Measurements from ENCODE around the gene SLC35G1.
A peak's percentile ranks its signal among the peaks of the same experiment; 100 is the strongest.

The SLC35G1 gene

DNA sequence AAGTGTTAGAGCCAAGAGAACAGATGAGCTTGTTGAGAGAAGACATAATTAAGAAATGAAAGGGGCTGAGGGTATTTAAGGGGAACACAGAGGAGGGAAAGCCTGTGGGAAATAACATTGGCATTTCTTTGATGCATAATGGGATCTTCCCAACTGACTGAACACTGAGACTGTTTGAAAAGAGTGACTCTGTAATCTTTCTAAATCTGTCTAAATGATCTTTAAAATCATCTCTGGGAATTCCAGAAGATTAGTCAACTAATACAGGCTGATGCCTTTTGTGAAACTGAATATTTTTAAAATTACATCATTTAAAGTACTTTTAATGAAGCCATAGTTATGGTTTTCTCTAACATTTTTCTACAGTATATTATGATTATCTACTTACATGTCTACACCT, 17.4 kb upstream of the SLC35G1 start:
- no peak for DNase-seq (ENCODE audit: low spot score)

DNA sequence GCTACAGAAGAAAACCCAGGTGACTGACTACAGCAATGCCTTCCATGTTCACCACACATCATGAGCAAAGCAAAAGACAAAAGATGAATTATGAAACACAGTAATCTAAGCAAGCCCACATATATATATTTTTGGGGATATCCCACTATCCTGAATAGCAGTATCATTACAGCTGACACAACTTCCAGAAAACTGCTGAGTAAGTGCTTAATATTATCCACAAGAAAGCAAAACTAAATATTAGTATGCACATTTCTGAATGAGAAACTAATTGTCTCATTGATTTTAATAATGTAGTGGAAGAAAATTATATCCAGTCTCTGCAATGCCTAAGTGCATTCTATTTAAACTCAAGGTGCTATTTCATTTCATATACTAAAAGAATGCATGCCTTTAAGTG, 14.5 kb upstream of the SLC35G1 start:
- DNase-seq (ENCODE audit: low spot score) = no peak

DNA sequence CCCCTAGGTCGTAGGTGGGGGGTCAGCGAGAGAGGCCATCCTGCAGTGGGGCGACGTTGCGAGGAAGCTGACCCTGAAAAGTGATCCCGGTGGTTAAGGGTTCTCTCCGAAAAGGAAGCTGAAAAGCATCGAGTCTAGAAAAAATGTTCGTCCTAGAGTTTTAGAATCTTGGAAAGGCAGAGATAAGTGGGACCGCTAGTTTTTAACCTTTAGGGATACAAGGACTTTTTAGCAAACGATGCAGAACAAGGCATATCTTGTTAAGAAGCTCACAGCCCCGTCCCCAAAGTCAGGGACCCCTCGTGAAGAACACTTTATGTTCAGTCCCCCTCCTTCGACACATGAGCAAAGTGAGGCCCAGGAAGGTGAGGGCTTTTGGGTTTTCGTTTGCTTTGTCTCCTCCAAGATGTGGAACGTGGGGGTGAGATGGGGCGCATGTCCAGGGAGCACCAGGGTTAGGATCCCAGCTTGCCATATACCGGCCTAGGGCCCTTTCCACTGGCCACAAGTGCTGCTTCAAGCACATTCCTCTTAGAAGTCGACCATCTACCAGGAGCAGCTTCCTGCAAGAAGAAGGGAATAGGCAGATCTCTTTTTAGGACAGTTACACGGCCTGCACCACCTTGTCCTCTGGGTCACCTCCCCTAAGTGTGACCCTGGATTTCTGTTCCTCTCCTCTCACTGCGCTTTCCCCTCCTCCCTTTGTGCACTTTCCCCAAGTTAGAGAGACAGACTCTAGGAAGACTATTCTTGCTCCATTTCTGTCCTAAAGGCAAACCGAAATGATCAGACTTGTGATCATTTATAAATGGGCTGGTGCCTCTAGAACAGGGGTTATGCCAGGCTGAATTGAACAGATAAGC, 969 bp downstream of the SLC35G1 start:
- no peak for DNase-seq (ENCODE audit: low spot score)

DNA sequence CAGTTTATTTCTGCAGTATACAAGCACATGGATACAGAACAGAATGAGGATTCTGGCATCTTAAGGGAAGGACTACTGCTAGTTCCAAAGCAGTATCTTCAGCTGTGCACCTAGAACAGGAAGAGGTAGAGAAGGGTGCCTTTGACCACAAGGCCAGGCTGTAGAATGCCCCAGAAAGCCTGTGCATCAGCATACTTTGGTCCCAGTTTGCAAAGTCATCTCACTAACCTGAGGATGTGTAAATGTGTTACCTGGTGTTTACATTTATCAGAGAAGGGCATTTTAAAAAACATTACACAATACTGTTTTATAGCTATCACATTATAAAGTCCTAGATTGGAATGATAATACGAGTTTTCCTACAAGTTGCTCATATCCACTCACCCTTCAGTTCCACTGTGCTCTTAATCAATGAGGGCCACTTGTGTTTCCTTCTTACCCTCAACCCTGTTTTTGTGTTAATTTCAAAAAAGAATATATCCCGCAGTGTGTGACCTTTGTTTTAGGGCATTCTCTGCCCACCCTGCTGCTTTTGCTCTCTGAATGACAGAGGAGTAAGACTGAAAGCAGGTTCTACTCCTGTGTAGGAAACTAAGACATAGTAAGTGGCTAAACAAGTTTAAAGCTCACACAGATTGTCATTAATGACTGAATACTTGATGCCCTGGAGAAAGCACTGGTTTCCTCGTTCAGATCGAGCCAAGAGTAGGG, 3.4 kb downstream of the SLC35G1 start:
- DNase-seq (ENCODE audit: low spot score) = no peak

DNA sequence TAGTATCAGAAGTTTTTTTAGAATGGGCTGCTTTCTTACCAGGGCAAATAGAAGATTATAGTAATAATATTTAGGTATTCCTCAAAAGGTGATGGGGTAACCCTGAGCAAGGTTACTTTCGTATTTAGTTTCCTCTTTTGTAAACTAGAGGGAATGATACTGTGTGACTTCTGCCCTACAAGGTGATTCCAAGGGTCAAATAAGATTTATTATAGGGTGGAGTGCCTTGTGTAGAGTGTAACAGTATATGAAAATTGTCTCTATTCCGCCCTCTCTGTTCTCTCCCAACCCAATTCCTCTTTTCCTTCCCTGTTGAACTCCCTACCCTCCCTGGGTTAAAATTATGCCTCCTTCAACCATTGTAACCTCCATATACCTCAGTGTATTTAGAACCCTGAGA, 5.3 kb downstream of the SLC35G1 start:
- no peak for DNase-seq (ENCODE audit: low spot score)

- DNase-seq (ENCODE audit: low spot score) = no peak
Measured at GRCh38 chr10:93903051-93903450, 9.3 kb downstream of the SLC35G1 start.

DNA sequence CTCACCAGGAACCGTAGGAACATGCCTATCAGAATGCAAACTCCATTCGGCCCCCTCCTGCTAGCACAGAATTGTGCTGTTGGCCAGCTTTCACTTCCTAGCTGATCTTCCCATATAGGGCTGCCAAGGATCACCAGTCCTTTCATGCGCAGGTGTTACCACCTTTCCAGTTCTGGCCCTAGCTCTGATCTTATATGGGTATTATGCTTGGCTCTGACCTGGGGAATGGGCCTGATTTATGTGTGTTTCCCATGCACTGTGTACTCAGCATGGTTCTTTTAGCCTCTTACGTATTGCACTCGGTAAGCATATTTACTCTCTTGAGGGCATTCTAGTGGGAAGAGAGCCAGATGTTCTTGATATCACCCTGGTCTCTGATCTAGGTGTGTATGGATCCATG, 11.1 kb downstream of the SLC35G1 start:
- no peak for DNase-seq (ENCODE audit: low spot score)

DNA sequence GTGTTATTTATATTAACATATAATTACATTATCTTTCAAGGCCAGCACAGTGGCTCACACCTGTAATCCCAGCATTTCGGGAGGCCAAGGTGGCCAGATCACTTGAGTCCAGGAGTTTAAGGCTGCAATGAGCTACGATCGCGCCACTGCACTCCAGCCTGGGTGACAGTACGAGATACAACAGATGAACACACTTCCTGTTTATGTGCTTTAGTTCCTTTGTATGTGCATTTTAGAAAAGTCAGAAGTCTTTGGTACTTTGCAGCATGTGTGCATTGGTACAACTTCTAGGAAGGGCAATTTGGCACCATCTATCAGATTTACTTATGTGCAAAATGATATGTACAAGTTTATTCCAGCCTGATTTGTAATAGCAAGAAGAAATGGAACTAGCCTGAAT, 13.3 kb downstream of the SLC35G1 start:
- DNase-seq (ENCODE audit: low spot score) = no peak

DNA sequence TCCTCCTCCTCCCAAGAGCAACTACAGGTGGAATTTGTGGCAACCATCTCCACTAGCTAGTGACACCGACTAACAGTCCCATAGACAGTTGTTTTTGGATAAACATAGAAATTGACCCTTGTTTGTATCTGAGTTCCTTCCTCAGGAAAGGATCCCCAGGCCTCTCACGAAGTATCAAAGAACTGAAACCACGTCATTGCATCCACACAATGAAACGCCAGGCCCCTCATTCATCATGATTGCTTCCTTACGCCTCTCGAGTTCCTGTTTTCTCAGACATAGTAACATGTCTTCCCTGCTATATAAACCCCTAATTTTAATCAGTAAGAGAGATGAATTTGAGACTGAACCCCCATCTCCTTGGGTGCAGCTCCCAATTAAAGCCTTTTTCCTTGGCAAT, 18.1 kb downstream of the SLC35G1 start:
- DNase-seq (ENCODE audit: low spot score) = no peak

DNA sequence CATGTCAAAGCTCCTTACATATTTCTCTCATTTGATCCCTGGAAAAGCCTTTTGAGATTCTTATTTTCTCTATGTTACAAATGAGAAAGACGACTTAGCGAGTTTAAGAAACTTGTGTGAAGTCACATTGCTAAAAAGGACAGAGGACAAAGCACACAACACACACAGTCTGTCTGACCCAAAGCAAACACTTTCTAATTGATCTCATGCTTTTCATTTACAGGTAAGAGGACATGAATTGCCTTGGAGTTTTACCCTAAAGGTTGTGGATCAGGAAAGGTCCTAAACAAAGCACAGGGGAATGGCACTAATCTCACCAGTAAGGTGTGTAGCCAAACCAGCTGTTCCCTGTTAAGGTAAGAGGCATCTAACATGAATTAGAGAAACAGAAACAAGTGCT, 18.7 kb downstream of the SLC35G1 start:
- DNase-seq (ENCODE audit: low spot score) = no peak

DNA sequence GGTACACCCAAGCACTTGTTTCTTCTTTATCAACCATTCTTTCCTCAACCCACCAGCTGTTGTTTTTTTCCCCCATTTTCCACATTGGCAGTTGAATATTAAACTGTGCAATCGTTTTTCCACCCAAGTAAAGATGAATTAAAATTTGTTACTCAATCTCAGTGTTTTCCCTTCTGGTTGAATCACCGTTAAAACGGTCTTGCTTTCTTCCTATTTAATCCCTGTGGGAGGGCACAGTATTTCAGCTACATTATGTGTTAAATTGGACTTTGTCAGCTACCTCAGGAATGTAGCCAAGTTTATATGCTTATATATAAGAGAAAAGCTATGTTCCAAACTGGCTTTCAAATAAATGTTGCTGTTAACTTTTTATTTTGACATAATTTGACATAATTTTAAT, 19.9 kb downstream of the SLC35G1 start:
- no peak for DNase-seq (ENCODE audit: low spot score)

DNA sequence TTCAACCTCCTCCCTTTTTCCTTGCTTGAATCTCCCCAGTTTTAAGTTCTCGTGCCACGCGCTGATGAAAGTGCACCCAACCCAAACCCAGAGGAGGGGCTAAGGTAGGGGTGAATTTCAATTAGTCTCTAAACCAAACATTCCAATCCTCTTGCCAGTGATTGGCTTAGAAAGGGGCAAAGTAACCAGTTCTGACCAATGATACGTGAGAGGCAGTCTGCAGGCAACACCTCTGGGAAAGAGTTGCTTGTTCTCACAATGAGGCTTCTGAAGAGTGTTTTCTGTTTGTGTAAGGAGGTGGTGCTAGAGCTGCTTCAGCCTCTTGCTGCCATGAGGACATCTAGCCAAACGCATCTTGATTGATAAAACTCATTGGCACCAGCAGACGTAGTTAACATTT, 21.8 kb downstream of the SLC35G1 start:
- no peak for DNase-seq (ENCODE audit: low spot score)

DNA sequence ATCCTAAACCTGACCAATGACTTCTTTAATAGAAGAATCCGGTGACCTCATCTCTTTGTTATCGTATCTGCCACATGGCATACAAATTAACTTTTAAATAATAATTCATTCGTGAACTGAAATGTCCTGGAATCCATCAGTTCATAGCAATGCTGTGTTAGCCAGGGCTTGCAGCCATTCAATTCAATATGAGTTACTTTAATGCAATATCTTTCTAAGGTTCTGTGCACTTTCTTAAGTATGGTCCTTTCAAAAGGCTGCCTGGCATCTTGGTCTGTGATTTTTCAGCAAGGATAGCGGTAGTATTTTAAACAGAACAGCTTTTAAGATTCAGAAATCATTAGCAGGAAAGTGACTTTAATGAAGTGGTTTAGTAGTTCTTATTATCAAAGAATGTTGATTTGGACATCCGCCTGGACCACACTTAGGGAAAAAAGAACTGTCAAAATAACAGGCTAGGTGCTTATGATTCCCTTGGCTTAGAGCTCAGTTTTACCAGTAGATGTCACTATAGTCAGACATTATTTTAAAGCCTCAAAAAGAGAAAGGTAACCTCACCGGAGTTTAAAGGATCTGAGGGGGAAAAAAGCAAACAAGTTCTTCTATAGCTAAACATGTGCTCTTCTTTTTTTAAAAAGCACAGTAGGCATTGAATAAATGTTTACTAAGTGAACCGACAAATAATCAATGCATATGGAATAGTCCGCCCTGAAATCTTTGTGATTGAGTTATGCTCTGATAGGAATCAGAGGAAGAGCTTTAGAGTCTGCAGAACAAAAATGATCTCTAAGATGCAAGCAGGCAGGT, 22.7 kb downstream of the SLC35G1 start:
- DNase-seq (ENCODE audit: low spot score) = peak; percentile 33

- DNase-seq (ENCODE audit: low spot score) = no peak
Measured at GRCh38 chr10:93917064-93917391, 23.2 kb downstream of the SLC35G1 start.

GRCh38 chr10:93917821-93918220, 24.0 kb downstream of the SLC35G1 start:
- no peak for DNase-seq (ENCODE audit: low spot score)

DNA sequence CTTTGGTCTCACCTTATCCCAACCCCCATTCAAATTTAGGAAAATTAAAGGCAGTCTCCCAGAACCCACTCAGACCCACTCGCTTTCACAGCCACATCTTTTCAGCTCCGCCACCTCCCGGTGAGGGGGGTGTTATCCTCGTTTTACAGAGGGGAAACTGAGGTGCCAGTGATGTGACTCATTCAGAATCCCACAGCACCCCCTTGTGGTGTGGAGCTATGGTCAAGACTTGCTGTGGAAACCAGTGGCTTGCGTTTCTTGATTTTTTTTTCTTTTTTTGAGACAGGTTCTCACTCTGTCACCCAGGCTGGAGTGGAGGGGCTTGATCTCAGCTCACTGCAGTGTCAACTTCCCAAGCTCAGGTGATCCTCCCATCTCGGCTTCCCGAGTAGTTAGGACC, 27.6 kb downstream of the SLC35G1 start:
- no peak for DNase-seq (ENCODE audit: low spot score)

- DNase-seq (ENCODE audit: low spot score) = no peak
Measured at GRCh38 chr10:93926613-93927012, 32.8 kb downstream of the SLC35G1 start.

DNA sequence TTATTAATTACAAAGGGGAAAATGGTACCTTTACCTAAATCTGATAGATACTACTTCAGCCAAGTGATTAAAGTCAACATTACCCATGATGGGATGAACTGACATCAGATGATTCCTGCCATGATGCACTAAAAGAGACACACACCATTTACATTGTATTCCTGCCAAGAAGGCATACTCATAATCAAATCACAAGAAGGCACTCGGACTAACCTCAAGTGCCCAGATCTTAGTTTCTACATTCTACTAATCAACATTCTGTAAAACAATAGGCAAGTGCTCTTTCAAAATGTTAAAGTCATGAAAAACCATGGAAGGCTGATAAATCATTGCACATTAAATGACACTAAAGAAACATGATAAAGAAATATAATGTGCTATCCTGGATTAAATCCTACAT, 44.4 kb downstream of the SLC35G1 start:
- no peak for DNase-seq (ENCODE audit: low spot score)

DNA sequence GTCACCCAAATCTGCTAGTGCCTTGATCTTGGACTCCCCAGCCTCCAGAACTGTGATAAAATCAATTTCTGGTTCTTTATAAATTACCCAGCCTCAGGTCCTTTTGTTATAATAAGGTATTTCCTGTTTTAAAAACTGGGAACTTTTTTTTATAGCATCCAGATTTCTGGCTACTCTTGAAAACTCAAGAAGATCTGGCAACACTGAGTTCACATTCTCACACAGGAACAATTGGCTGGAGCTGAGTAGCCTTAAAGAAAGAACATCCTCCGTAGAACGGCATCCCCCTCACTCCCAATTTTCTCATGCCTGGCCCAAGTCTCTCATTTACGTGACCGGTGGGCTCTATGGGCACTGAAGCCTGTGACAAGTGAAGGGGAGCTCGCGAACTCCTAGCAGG, 47.1 kb downstream of the SLC35G1 start:
- DNase-seq (ENCODE audit: low spot score) = no peak

- DNase-seq (ENCODE audit: low spot score) = no peak
Measured at GRCh38 chr10:93941606-93942005, 47.8 kb downstream of the SLC35G1 start.

GRCh38 chr10:93945819-93946218, 52.0 kb downstream of the SLC35G1 start:
- DNase-seq (ENCODE audit: low spot score) = no peak

DNA sequence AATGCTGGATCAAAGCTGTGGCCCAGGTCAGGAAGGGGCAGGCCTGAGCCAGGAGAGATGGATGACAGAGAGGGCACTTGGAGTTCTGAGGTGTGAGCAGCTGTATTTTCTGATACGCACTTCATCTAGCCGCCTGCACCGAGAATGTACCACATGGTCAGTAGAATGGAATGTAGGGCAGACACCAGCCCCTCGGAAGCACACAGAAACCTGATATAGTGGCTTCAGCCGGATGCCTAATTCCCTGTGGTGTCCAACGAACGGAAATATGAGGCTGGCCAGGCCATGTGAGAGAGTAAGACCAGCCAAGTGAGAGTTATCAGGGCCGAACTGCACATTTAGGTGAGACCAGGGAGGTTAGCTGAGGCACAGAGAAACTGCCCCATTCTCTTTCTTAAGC, 53.3 kb downstream of the SLC35G1 start:
- DNase-seq (ENCODE audit: low spot score) = no peak

DNA sequence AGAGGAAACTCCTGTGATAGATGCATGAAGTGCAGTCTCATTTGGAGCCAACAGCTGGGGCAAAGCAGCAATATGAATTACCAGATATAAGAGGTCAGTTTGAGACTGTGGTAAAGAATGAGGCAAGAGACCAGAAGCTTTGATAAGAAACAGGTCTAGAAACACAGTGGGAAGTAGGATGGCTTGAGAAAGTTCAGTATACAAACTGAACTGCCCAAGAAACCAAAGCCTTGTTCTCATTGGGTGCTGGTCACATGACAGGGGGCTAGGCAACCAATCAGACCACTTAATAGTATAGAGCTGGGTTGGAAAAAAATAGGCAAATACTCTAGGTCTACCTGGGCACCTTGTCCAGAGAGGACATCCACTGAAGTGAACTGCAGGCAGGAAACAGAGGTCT, 53.7 kb downstream of the SLC35G1 start:
- no peak for DNase-seq (ENCODE audit: low spot score)

Measured in Ammon's horn (tissue), 1 donor.